ENCODE measurements around the gene ERGIC2. TPM values are rescaled to one million over a fixed set of nuclear protein-coding genes. Genes with fewer than 3 reads are reported as not detected.
"Not testable (repeated sequence)": the region's sequence is repeated elsewhere in the genome, so short reads cannot be mapped to it uniquely, and the experiment has no call there.

The ERGIC2 gene, protein sequence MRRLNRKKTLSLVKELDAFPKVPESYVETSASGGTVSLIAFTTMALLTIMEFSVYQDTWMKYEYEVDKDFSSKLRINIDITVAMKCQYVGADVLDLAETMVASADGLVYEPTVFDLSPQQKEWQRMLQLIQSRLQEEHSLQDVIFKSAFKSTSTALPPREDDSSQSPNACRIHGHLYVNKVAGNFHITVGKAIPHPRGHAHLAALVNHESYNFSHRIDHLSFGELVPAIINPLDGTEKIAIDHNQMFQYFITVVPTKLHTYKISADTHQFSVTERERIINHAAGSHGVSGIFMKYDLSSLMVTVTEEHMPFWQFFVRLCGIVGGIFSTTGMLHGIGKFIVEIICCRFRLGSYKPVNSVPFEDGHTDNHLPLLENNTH
- 10 to 100 TPM; 77.5 to 87.2 TPM for total RNA-seq
- long read RNA-seq, full-length matches to known transcripts, result 97 of 113 reads
- long read RNA-seq, partial matches to known transcripts, result 2 of 113 reads
- long read RNA-seq, other reads (novel, unspliced or antisense), result 14 of 113 reads

DNA sequence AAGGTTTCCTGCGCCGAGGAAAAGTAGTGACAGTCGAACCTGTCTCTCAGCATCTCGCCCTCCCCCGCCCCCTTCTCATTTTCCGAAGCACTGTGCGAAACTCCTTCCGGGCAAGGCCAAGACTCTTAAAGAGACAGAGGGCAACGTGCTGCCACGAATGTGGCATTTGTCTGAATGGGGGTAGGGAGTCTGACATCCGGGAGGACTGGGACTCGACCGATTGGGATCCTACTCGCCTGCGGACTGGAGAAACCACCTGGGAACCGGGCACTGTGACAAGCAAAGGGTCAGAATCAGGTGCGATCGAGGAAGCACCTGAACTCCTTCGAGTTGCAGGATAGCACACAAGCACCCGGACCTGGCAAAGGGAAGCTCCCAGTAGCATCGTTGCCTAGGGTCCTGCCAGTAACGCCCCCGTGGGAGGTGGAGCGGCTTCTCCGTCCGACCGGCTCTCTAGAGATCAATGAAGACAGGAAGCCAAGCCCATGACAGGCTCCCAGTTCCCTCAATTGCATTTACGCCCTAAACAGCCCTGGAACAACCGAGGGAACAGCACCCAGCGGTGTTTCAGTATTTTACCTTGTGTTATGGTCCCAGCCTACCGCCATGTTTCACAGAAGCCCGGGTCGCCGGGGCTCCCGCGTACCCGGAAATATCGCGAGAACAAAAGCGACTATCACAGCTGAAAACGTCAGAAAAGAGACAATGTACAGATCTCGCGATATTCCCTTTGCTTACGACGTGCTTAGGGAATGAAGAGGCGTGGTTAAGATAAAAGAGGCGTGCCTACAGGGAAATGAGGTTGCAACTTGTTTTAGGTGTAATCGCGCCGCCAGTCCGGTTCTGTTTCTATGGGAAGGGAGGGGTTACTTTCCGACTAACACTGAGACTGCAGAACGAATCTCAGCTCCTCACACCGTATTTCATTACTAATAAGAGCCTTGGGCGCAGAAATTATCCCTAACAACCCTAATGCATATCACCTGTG, at the start of gene ERGIC2:
ERGIC2 (minus strand) TSS at position 637 of the 988 bp plus-strand sequence. CDS start 9,539 bp downstream, outside the sequence.
- intact Hi-C loops (cut with DNase I), result no loop called here
- peak; percentile 92 for DNase-seq
- ATAC-seq, result peak; percentile 98

DNA sequence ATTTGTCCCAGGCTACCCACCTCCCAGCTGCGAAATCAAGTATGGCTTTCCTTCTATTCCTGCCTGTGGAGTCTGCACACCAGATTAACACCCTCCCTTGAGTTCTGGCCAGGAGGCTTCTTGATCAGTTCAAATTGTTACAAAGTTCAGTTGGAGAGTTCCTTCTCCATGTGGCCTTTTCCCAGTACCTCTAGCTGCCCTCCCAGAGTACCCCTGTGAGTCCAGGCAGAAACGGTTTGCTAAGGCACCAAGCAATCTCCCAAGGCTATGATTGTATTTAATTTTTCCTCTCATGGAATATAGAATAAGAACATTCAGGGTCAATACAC, 49.7 kb upstream of the ERGIC2 start:
- intact Hi-C loops (cut with DNase I), result no loop called here
- DNase-seq, result no peak
- no peak for ATAC-seq

DNA sequence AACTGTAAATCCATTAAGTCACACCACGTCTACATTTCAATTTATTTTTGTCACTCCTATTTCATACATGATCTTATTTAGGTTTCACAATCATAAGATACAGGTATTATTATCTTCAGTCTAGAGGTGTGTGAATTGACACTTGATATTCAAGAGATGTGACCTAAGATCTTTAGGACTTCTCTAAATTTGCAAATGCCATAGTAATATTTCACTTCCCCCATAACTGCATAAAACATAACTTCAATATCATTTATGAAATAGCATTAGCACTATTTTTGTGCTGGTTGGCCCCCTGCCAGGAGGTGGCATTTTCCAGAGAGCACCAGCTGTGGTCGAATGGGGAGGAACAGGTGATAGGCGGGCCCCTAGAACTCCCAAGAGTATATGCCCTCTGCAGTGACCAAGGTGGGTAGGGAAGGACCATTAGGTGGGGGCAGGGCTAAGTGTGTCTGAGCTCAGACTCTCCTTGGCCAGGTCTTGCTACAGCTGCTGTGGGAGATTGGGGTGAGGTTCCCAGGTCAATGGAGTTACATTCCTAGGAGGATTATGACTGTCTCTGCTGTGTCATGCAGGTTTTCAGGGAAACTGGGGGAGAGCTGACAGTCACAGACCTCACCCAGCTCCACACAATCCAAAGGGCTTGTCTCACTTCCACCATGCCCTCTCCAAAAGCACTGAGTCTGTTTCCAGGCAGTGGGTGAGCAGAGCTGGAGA, 49.2 kb upstream of the ERGIC2 start:
- ATAC-seq (no peak), DNase-seq (no peak)
- intact Hi-C loops (cut with DNase I), result no loop called here

DNA sequence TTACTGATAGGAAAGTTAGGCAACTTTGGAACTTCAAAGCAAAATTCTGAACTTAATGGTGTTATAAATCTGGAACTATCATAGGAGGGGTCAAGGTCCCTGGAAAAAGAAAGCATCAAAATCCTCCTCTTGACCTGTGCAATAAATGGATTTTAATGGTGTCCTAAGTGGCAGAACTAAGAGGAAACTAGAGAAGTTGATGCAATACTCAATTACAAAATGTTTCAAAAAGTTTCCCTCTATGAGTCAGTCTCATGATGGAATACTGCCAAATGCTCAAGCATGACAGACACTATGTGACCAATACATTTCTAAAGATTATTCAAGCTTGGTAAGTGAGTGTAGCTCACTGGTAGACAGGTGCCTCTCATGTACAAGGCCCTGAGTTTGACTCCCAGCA, 47.7 kb upstream of the ERGIC2 start:
- peak; percentile 47 to 79 for ATAC-seq
- DNase-seq, result no peak
- intact Hi-C loops (cut with DNase I), result no loop called here

DNA sequence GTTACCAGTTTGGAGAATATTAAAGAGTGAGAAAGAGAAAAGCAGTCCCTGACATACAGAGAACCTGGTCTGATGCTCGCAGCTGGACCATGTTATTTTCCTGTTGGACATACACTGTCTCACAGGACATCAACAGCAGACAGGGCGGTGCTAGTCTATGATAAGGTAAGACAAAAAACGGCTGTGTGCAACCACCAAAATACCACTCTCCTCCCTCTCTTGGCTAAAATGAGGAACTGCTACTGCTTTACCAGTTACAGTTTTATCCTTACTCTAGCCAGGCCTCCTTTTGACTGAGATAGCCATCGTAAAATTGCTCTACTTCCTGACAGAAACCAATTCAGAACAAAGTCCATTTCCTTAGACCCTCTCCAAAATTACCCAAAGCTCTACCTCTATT, 47.0 kb upstream of the ERGIC2 start:
- intact Hi-C loops (cut with DNase I), result no loop called here
- no peak for DNase-seq
- ATAC-seq, result peak in 1 of 2 donors; percentile 88

DNA sequence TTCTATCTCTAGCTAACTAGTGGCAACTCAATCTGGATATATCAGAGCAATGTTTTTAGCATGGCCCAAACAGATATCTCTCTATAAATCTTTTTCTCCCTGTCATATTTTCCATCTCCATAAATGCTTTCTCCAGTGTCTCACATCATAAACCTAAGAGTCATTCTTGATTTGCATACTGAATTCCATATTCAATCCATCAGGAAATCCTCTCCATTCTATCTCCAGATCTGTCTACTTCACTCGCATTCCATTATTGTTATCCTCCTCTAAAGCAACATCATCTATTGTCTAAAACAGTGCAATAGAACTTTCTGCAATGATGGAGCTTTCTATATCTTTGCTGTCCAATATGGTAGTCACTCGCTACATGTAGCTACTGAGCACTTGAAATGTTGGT, 45.5 kb upstream of the ERGIC2 start:
- DNase-seq, result no peak
- intact Hi-C loops (cut with DNase I), result no loop called here
- no peak for ATAC-seq

DNA sequence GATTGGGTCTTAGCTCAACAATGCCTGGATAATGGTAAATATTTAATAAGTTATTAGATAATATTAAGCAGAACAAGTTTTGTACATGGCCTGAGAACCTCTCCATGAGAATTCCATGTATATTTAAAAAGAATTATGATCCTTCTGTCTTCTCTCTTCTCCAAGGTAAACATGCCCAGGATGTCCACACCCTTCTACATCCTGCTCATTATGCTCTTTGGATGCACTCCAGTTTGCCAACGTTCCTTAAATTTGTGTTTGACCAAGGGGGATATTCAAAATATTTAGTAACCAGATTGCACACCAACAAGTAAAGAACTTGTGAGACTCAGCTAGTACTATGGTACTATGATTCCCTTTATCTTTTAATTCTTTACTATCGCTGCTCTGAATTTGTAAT, 44.8 kb upstream of the ERGIC2 start:
- ATAC-seq, result no peak
- no peak for DNase-seq
- intact Hi-C loops (cut with DNase I), result no loop called here

DNA sequence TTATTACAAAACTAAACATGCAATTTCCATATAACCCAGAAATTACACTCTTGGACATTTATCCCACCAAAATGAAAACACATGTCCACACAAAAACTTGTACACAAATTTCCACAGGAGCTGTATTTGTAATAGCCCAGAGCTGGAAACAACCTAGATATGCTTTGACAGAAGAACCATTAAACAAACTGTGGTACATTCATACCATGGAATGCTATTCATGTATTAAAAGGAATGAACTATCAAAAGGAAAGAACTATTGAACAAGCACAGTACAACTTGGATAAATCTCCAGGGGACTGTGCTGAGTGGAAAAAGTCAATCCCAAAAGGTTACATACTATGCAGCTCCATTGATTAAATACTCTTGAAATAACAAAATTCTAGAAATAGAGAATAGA, 35.8 kb upstream of the ERGIC2 start:
- ATAC-seq (no peak), DNase-seq (no peak)
- intact Hi-C loops (cut with DNase I), result no loop called here

DNA sequence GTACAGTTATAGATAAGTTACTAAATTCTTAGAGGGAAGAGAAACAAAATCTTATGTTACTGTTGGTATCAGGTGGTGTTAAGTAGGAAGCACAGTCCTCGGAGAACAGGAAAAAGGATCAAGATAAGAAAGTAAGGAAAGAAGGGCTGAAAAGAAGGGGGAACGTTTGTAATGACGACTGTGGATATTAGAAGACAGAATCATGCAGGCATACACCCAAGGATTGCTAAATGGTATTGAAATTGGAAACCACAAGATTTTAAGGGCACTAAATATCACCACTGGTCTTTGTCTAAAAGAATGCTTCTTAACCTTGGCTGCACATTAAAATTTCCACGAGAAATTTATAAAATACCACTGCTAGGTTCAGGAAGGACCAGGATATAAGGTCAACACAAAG, 34.1 kb upstream of the ERGIC2 start:
- intact Hi-C loops (cut with DNase I), result no loop called here
- ATAC-seq (no peak), DNase-seq (no peak)

DNA sequence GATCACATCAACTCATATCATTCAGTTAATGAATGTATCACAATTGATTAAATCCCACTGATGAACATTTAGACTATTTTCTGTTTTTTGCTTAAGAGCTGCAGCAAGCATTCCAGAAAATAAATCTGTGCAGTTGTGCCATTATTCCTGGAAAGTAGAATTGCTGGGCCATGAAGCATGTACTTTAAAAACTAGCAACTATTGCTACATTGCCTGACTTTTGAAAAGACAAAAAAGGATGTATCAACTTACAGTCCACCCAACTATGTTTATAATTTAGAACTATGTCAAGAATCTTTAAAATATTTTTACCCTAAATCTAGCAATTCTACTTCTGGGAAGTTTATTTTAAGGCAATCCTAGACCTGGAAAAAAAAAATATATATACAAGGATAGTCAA, 33.4 kb upstream of the ERGIC2 start:
- DNase-seq, result no peak
- no peak for ATAC-seq
- intact Hi-C loops (cut with DNase I), result no loop called here

DNA sequence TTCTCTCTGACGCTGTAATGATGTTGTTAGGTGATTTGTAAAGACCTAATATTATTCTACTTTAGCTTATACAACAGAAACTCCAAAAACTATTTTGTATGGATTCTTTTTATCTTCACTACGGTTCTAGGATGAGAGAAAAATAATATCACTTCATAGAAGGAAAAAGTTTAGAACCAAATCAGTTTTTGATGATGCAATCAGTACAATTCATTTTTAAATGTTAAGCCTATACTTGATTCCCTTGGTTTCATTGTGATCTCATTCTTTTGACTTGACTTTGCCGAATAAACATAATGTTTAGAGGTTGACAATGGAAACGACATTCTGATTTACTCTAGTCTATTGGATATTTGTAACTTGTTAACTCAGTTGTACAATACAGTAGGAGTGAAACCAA, 24.6 kb upstream of the ERGIC2 start:
- ATAC-seq, result no peak
- no peak for DNase-seq
- intact Hi-C loops (cut with DNase I), result no loop called here

DNA sequence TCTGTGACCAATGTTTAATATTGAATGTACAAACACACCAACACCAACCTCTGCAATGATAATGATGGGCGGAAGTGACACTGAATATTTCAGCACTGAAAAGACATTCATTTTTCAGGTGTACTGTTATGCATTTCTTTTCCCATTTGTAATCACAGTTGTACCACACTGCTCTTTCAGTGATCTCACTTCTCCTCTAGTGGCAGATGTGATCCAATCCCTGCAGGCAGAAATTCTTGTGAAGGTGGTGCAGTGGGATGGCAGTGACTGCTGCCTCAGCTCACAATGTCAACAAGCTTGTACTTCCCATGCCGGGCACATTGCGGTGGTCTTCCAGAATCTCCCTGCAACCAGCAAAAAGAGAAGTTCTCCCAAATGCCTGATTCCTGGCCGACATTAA, 23.0 kb upstream of the ERGIC2 start:
- no peak for ATAC-seq
- intact Hi-C loops (cut with DNase I), result no loop called here
- DNase-seq, result no peak

DNA sequence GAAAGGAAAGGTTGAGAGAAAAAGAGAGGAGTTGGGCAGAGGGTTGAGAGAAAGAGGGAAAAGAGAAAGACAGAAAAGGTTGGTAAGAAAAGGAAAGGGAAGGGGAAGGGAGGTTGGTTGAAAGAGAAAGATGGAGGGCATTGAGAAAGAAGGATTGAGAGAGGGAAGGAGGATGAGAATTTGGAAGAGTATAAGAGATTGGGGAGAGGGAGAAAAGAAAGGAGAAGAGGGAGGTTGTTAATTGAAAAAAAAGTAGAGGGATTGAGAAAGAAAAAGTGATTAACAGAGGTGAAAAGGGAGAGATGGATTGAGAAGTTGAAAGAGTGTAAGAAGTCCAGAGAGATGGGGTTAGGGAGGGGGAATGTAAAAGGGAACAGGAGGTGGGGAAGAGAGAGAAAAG, 21.5 kb upstream of the ERGIC2 start:
- intact Hi-C loops (cut with DNase I), result no loop called here

DNA sequence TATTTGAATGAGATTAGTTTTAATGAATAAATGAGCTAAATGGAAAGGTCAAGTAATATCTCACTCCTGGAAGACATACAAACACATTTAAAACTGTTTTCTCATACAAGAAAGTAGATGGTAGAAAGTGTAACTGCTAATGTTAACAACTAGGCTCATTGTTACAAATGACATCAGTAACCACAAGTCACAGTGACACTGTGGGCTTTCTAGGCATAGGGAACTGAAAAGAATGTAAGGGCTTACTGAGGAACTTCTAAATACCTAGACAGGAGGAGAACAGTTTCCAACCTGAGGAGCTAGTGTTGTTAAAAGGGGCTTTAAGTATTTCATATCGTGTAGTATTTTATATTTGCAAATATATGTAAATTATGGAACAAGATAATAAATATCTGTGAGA, 17.5 kb upstream of the ERGIC2 start:
- ATAC-seq (no peak), DNase-seq (no peak)
- intact Hi-C loops (cut with DNase I), result no loop called here

More for the DNA sequence above, 21.5 kb upstream of the ERGIC2 start:
- ATAC-seq, result no peak
- no peak for DNase-seq

DNA sequence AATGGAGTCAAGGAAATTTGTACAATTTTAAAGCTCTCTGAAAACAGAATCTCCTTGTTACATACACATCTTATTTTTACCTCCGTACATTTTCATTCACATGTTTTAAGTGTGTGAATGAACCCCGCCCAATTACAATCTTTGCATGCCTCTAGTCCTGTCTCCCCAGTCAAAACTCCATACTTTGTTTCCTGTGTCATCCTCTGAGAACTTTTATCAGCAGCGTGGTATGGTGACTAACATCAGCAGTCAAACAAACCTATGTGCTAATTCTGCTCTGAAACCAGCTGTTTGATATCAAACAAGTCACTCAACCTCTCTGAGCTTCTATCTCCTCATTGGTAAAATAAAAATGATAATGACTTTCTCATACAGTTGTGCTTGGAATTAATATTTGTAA, 15.8 kb upstream of the ERGIC2 start:
- intact Hi-C loops (cut with DNase I), result no loop called here
- ATAC-seq, result no peak
- DNase-seq, result no peak

DNA sequence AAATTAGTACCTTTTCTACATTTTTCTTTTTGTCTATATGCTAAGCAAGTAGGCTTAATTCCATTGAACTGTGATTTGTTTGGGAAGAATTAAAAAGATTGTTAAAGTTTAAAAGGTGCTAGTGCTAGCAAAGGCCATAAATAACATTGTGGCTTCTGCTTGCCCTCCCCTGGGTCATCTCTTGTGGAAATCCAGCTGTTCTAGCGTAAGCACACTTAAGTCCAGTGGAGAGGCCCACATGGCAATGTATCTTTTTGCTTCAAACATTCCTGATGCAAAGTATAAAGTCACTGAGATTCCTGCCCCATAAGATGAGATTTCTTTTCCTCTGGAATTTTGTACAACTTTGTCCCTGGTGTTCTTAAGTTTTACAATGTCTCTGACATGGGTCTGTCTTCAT, 14.4 kb upstream of the ERGIC2 start:
- DNase-seq (no peak), ATAC-seq (no peak)
- intact Hi-C loops (cut with DNase I), result no loop called here

DNA sequence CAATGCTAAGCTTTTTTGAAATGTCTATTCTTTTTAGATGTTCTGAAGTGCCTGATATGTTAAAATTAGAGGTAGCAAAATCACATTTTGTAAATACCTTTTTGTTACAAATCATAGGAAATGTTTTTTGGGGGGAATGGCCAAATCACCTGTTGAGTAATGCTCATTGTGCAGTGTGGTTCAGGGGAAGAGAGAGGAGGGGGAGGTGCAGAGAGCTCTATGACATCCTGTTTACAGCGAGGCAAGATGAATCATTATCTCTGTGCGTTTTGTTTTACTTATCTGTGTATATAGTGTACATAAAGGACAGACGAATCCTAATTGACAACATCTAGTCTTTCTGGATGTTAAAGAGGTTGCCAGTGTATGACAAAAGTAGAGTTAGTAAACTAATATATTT, 9.4 kb upstream of the ERGIC2 start:
- ATAC-seq; intact Hi-C loops (cut with DNase I); DNase-seq: not testable (repeated sequence)

DNA sequence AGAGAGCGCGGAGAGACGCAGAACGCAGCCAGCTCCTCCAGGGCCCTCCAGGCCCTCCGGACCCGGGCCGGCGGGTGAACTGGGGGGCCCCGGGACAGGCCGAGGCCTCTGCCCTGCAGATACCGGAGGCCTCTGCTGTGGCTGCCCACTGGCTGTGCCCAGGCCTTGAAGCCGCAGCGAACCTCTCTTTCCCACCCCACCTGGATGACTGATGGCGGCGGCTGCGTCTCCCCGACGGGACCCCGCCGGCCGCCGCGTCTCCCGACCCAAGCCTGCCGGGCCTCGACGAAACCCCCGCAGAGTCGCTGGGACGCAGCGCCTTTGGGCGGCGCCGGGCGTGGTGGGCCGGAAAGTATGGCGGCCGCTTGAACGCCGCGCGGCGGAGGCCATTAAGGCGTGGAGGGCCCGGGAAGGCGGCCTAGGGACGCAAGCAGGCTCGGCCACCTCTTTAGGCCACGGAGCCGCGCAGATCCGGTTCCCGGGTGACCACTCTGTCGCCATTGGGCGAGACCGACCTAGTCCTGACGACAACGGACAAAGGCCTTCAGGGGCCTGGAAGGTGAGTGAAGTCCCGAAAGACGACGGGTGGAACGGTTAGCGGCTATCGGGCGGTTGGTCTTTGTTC, 8.4 kb upstream of the ERGIC2 start:
- no peak for DNase-seq
- intact Hi-C loops (cut with DNase I), result no loop called here
- no peak for ATAC-seq

DNA sequence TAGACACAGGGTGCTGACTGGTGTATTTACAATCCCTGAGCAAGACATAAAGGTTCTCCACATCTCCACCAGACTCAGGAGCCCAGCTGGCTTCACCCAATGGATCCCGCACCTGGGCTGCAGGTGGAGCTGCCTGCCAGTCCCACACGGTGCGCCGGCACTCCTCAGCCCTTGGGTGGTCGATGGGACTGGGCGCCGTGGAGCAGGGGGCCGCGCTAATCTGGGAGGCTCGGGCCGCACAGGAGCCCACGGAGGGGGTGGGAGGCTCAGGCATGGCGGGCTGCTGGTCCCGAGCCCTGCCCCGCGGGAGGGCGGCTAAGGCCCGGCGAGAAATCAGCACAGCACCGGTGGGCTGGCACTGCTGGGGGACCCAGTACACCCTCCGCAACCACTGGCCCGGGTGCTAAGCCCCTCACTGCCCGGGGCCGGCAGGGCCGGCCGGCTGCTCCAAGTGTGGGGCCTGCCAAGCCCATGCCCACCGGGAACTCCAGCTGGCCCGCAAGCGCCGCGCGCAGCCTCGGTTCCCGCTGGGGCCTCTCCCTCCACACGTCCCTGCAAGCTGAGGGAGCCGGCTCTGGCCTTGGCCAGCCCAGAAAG, 5.2 kb upstream of the ERGIC2 start:
- ATAC-seq; intact Hi-C loops (cut with DNase I); DNase-seq: not testable (repeated sequence)

Measured in left cardiac atrium (tissue), 4 donors.